H1 (cell line): ENCODE results near the gene MYH10. TPM values are rescaled to one million over a fixed set of nuclear protein-coding genes. Genes with fewer than 3 reads are reported as not detected.

Source experiments
- ASH2L ChIP-seq: fragments of 200-600, 300-600 bp; sonication (generic); IDR thresholded peaks from one replicate; pipeline ENCODE4 v1.7.1; 2017; ENCODE audit warnings: low read length
- CTBP2 ChIP-seq: IDR thresholded peaks from 2 replicates; pipeline ENCODE4 v1.7.0; 2011; ENCODE audit warnings: borderline replicate concordance, mild to moderate bottlenecking, moderate library complexity, mixed read lengths, low read length; ENCODE audit not compliant: insufficient read depth, insufficient read length
- NANOG ChIP-seq: IDR thresholded peaks from 2 replicates; pipeline ENCODE4 v1.6.1; 2011; ENCODE audit warnings: low read length, low read depth, mild to moderate bottlenecking, inconsistent platforms; ENCODE audit not compliant: insufficient read depth, poor library complexity, severe bottlenecking
- POLR2A ChIP-seq, 2 experiments: IDR thresholded peaks; 1 replicate in 1 of 2; 2 replicates in 1 of 2; pipeline ENCODE4 v1.6.1; 2011; ENCODE audit warnings: low read depth in 2 of 2, low read length in 2 of 2, mild to moderate bottlenecking in 2 of 2; ENCODE audit errors: control extremely low read depth in 1 of 2
- SIN3A ChIP-seq, 2 experiments: IDR thresholded peaks in 1 of 2; conservative IDR thresholded peaks in 1 of 2; 2 replicates each; pipeline ENCODE4 v1.6.1; 2011 to 2012; ENCODE audit warnings: low read length in 2 of 2, improper control_type of control experiment in 1 of 2, low read depth in 1 of 2, mild to moderate bottlenecking in 1 of 2
- TBP ChIP-seq: IDR thresholded peaks from 2 replicates; pipeline ENCODE4 v1.6.1; 2011; ENCODE audit warnings: low read depth, low read length, improper control_type of control experiment
- polyA plus RNA-seq, 7 experiments: library from polyadenylated mRNA; depleted of rRNA in 3 of 7; stranded (reverse) in 5 of 7; unstranded in 2 of 7; fragments of >200 nt in 5 of 7; fragments of 200-250 nt in 2 of 7; gene quantifications; 1 replicate in 5 of 7; 2 replicates in 1 of 7; 4 replicates in 1 of 7; pipeline versions ENCODE4 v1.2.1 to v1.2.3, GENCODE V29; 2011 to 2013; ENCODE audit warnings: missing spikeins in 2 of 7, mixed read lengths in 2 of 7
- total RNA-seq: library from RNA; stranded (reverse); fragmentation: NEBNext Ultra II Directional; extraction: Animal tissue kit (Norgen Biotek cat#: 25700); gene quantifications from 2 replicates; pipeline ENCODE4 v1.2.1, GENCODE V29; 2021

Gene MYH10
- total and polyA plus RNA-seq, 2 of the 8 experiments (the other 6 are each of a cell fraction or from before 2014, with no cell fraction given) = 64.1 to 289 TPM

GRCh38 chr17:8477171-8477570 is 153.4 kb downstream of the MYH10 start (continued):
- no peak for TF ChIP-seq SIN3A (conservative IDR thresholded peaks at IDR 0.05 in 1 of 2, IDR thresholded peaks at IDR 0.05 in 1 of 2; ENCODE audit: low read depth in 1 of 2, low read length in 2 of 2)
- no peak for TF ChIP-seq CTBP2
- no peak for TF ChIP-seq POLR2A (IDR thresholded peaks at IDR 0.05; ENCODE audit: control extremely low read depth in 1 of 2, low read depth in 2 of 2, low read length in 2 of 2)
- TF ChIP-seq NANOG = no peak
- TF ChIP-seq TBP = no peak
- TF ChIP-seq ASH2L = no peak
